IPS-15b (cell line): ENCODE results near the gene XPC.

Source experiments
- H3K27me3 ChIP-seq: one replicate; pipeline ENCODE4 v1.6.1; 2013; ENCODE audit warnings: low read length; ENCODE audit not compliant: control insufficient read depth, insufficient read depth
- H3K36me3 ChIP-seq: one replicate; pipeline ENCODE4 v1.6.1; 2013; ENCODE audit warnings: low read length; ENCODE audit not compliant: control insufficient read depth, insufficient read depth
- H3K4me1 ChIP-seq: one replicate; pipeline ENCODE4 v1.6.1; 2013; ENCODE audit warnings: mild to moderate bottlenecking, low read length; ENCODE audit not compliant: control insufficient read depth, insufficient read depth
- H3K4me3 ChIP-seq: one replicate; pipeline ENCODE4 v1.5.1; 2013; ENCODE audit warnings: low read depth, low read length
- H3K9ac ChIP-seq: one replicate; pipeline ENCODE4 v1.6.1; 2013; ENCODE audit warnings: low read depth, mild to moderate bottlenecking, low read length
- H3K9me3 ChIP-seq: one replicate; pipeline ENCODE4 v1.6.1; 2013; ENCODE audit warnings: mild to moderate bottlenecking, low read length; ENCODE audit not compliant: control insufficient read depth, insufficient read depth

The XPC gene

DNA sequence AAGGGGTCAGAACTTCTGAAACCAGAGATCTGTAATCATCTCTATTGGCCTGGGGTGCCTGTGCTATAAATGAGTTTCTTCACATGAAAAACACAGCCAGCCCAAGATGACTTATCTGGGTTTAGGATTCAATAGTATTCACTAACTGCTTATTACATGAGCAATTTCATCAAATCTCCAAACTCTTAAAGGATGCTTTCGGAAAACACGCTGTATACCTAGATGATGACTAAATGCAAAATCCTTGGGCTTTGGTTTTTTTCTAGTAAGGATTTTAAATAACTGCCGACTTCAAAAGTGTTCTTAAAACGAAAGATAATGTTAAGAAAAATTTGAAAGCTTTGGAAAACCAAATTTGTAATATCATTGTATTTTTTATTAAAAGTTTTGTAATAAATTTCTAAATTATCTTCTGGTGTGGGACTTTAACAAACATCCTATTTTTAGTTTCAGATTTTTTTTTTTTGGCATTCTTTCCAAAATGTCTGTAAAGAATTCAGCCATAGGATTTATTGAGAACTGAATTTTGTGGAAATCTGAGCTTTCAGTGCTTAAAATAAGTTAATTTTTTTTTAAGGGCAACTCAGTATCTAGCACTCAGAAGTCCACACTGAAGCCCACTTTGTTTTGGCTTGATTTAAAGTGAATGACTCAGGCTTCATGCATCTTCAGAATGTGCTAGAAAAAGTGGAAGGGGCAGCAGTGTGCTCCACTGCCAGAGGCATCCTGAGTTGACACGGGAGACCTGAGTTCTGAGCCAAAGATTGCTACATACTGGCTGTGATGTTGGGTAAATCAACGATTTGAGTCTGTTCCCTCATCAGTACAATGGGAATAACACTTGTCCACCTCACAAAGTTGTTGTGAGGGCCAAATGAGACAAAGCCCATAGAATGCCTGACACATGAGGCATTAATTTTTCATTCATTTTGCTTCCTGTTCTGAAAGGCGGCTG lies 34.9 kb downstream of the XPC start:
- peaks cover 7% of the 10 kb centered on the region for H3K4me1 ChIP-seq
- no peak overlapping the region for H3K4me3 ChIP-seq
- peaks cover 23% of the 10 kb centered on the region for H3K36me3 ChIP-seq
- H3K9me3 ChIP-seq, result no peaks in the 10 kb centered on the region
- no peaks in the 10 kb centered on the region for H3K27me3 ChIP-seq
- no peak overlapping the region for H3K9ac ChIP-seq

DNA sequence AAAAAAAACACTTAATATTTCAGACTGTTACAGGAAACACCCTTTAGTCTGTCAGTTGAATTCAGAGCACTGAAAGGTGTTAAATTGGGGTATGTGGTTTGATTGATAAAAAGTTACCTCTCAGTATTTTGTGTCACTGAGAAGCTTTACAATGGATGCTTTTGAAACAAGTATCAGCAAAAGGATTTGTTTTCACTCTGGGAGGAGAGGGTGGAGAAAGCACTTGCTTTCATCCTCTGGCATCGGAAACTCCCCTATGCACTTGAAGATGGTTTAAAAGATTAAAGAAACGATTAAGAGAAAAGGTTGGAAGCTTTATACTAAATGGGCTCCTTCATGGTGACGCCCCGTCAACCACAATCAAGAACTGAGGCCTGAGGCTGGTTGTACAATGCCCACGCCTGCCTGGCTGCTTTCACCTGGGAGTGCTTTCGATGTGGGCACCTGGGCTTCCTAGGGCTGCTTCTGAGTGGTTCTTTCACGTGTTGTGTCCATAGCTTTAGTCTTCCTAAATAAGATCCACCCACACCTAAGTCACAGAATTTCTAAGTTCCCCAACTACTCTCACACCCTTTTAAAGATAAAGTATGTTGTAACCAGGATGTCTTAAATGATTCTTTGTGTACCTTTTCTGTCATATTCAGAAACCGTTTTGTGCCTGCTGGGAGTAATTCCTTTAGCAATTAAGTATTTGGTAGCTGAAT lies 35.7 kb downstream of the XPC start:
- no peak overlapping the region for H3K4me3 ChIP-seq
- H3K9me3 ChIP-seq, result no peaks in the 10 kb centered on the region
- no peaks in the 10 kb centered on the region for H3K27me3 ChIP-seq
- H3K4me1 ChIP-seq, result peaks cover 2% of the 10 kb centered on the region
- H3K36me3 ChIP-seq, result peaks cover 17% of the 10 kb centered on the region
- H3K9ac ChIP-seq, result no peak overlapping the region

DNA sequence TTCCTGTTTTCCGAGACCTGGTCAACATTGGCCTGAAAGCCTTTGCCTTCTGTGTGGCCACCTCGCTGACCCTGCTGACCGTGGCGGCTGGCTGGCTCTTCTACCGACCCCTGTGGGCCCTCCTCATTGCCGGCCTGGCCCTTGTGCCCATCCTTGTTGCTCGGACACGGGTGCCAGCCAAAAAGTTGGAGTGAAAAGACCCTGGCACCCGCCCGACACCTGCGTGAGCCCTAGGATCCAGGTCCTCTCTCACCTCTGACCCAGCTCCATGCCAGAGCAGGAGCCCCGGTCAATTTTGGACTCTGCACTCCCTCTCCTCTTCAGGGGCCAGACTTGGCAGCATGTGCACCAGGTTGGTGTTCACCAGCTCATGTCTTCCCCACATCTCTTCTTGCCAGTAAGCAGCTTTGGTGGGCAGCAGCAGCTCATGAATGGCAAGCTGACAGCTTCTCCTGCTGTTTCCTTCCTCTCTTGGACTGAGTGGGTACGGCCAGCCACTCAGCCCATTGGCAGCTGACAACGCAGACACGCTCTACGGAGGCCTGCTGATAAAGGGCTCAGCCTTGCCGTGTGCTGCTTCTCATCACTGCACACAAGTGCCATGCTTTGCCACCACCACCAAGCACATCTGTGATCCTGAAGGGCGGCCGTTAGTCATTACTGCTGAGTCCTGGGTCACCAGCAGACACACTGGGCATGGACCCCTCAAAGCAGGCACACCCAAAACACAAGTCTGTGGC lies 36.6 kb downstream of the XPC start:
- no peak overlapping the region for H3K9ac ChIP-seq
- H3K36me3 ChIP-seq, result peaks cover 10% of the 10 kb centered on the region
- no peak overlapping the region for H3K4me3 ChIP-seq
- H3K9me3 ChIP-seq, result no peaks in the 10 kb centered on the region
- peaks cover 2% of the 10 kb centered on the region for H3K4me1 ChIP-seq
- no peaks in the 10 kb centered on the region for H3K27me3 ChIP-seq

DNA sequence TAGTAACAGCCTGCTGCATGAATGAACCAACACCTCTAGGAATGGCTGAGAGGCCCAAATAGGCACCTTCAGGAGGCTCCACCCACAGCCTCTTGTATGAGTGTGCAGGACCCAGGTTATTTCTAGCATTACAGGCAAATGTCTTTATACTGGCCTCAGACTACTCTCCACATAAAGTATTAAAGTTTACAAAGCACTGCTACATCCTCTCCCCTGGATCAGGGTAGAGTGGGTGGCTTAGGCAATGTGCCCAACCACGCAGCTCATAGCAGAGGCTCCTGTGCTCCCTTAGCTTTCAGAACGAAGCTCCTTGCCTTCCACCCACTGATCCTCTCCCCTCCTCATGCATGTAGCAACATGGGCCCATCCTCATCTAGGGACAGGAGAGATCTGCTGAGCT lies 37.3 kb downstream of the XPC start:
- Histone ChIP-seq H3K9ac (no peak overlapping the region), H3K4me1 (peaks cover 2% of the 10 kb centered on the region), H3K27me3 (no peaks in the 10 kb centered on the region), H3K36me3 (peaks cover 10% of the 10 kb centered on the region), H3K9me3 (no peaks in the 10 kb centered on the region), H3K4me3 (no peak overlapping the region)

DNA sequence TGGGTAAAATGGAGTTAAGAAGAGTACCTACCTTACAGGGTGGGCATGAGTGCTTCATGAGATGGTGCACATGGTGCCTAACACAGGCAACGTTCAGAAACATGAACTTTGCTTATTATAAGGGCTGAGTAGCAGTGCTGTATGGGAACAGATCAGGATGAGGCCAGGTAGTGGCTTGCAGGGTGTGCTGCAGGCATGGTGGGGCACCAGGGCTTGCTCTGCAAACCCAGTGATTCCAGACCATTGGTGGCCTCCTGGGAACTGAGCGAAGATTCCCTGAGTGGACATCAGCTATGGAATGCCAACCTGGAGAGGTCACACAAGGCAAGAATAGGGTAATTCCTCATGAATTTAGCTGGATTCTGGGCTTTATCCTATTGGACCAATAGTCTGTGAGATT lies 37.7 kb downstream of the XPC start:
- Histone ChIP-seq H3K9ac (no peak overlapping the region), H3K4me3 (no peak overlapping the region), H3K9me3 (no peaks in the 10 kb centered on the region), H3K4me1 (peaks cover 2% of the 10 kb centered on the region), H3K27me3 (no peaks in the 10 kb centered on the region), H3K36me3 (peaks cover 14% of the 10 kb centered on the region)

DNA sequence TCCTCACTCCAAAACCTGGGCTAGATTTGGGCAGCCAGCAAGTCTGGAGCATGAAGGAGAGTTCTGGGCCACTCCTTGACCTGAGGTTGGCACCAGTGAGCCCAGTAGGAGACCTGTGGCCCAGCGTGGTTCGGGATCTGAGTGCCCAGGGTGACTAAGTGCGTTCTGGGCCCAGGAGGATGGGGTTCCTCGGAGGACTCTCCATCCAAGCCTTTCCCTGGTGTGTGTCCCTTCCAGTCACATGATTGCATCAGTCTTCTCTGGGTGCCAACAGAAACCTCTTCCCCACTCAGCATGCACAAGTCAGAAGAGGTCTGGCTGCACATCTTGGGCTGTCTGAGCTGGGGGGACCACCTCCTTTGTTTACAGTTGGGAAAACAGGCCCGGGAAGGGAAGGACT lies 38.6 kb downstream of the XPC start:
- no peak overlapping the region for H3K4me3 ChIP-seq
- no peaks in the 10 kb centered on the region for H3K27me3 ChIP-seq
- no peak overlapping the region for H3K9ac ChIP-seq
- peaks cover 2% of the 10 kb centered on the region for H3K4me1 ChIP-seq
- no peaks in the 10 kb centered on the region for H3K9me3 ChIP-seq
- H3K36me3 ChIP-seq, result peaks cover 22% of the 10 kb centered on the region

DNA sequence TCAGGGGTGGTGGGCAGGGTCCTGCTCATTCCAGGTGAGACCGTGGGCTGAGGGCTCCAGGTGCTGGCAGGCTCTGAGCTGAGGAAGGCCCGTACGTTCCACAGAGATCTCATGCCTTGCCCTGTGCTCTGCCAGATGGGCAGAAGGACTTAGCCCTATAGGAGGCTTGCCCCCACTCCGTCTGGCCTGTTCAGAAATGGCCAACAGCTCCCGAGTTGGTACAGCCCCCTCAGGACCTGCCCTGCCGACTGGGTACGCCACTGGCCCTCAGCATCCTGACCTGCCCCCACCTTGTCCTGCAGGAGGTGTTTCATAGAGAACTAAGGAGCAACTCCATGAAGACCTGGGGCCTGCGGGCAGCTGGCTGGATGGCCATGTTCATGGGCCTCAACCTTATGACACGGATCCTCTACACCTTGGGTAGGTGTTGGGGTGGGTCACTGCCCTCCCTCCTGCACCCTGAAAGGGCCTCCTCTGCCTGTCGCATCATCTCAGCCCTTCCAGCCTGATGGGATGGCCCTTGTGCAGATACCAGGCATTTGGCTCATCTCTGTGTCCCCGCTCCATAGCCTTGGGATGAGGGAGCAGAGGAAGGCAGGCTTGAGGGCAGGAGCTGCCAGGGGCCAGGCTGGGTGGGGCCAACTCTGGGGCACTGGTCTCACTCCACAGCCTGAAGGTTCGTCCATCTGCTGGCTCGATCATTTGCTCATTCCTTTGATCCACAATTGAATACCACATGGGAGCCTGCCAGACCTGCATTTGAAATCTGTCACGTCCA lies 39.3 kb downstream of the XPC start:
- H3K4me1 ChIP-seq, result peaks cover 2% of the 10 kb centered on the region
- H3K27me3 ChIP-seq, result no peaks in the 10 kb centered on the region
- H3K4me3 ChIP-seq, result no peak overlapping the region
- peaks cover 29% of the 10 kb centered on the region for H3K36me3 ChIP-seq
- no peak overlapping the region for H3K9ac ChIP-seq
- H3K9me3 ChIP-seq, result no peaks in the 10 kb centered on the region

DNA sequence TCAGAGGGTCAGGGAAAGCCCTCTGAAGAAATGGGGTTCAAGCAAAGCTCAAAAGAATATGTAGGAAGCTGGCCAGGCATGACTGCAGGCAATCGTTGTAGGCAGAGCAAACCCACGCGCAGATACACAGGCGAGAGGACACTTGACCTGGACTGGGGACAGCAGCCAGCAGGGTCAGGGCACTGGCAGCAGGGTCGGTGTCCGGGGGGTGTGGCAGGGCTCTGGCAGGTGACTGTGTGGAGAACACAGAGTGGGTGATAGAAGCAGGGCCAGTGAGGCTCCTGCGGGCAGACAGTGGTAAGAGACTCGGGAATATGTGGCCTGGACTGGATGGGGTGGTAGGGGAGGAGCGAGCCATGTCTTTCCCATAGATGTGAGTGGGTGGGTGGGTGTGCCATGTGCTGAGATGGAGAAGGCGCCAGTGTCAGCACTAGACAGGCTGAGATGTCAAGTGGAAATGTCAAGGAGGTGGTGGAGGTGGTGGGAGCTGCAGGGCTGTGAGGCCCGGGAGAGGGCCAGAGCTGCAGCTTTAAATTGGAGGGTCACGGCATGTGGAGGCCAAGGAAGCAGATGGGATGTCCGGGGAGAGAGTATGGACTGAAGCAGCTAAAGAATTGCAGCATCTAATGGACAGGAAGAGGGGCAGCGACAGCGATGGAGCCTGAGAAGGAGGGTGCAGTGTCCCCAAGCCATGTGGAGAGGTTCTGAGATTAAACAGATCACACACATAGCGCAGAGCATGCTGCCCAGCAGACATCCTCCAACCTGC lies 40.1 kb downstream of the XPC start:
- Histone ChIP-seq H3K9ac (no peak overlapping the region), H3K27me3 (no peaks in the 10 kb centered on the region), H3K4me1 (no peaks in the 10 kb centered on the region), H3K36me3 (peaks cover 36% of the 10 kb centered on the region), H3K9me3 (no peaks in the 10 kb centered on the region), H3K4me3 (no peak overlapping the region)

DNA sequence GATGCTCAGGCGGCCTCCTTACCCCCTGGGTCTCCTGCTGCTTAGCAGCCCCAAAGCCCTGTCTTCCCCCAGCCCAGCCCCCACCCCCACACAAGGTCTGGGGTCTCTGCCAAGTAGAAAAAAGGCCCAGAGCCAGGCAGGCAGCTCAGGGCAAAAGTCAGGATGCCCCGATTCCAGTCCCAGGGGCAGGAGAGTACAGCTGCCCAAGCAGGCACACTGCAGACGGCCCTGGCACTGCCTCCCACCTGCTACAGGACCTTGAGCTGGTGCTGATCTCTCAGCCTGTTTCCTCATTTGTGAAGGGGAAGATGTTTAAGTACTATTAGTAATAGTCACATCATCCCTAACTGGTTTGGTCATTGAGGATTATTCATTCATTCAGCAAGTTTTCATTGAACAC lies 41.0 kb downstream of the XPC start:
- Histone ChIP-seq H3K27me3 (no peaks in the 10 kb centered on the region), H3K4me1 (no peaks in the 10 kb centered on the region), H3K9ac (no peak overlapping the region), H3K4me3 (no peak overlapping the region), H3K36me3 (peaks cover 44% of the 10 kb centered on the region), H3K9me3 (no peaks in the 10 kb centered on the region)

DNA sequence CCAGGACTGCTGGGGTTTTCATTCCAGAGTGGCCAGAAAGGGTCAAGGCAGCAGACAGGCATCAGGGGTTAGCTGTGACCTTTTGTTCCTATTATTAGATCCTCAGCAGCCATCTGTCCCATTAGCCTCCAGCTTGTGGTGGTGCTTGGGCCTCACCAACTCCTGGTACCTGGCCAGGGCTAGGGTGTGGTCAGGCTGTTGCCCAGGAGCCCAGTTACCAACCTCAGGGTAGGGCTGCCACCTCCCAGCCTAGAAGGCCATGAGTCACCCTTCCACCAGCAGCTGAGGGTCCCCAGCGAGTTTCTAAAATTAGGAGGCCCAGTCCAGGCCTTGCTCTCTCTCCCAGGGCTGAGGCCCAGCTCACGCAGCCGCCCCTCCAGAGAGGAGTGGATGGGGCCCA lies 41.4 kb downstream of the XPC start:
- no peaks in the 10 kb centered on the region for H3K9me3 ChIP-seq
- no peak overlapping the region for H3K9ac ChIP-seq
- H3K27me3 ChIP-seq, result no peaks in the 10 kb centered on the region
- H3K36me3 ChIP-seq, result peaks cover 49% of the 10 kb centered on the region
- no peaks in the 10 kb centered on the region for H3K4me1 ChIP-seq
- no peak overlapping the region for H3K4me3 ChIP-seq
